HG03139 (cell line): ENCODE results near the gene DNAJC5.
"Not testable (repeated sequence)": the region's sequence is repeated elsewhere in the genome, so short reads cannot be mapped to it uniquely, and the experiment has no call there.

Source experiments
- ATAC-seq: cut with Tn5 transposase; IDR thresholded peaks from one replicate; pipeline ENCODE4 v1.9.1; 2021; ENCODE audit not compliant: unreplicated experiment

Gene DNAJC5

GRCh38 chr20:63966172-63966943 lies 71.4 kb downstream of the DNAJC5 start:
- ATAC-seq = no peak

- ATAC-seq = no peak
Observed at GRCh38 chr20:63966944-63967322, 72.0 kb downstream of the DNAJC5 start.

GRCh38 chr20:63967330-63968135 lies 72.6 kb downstream of the DNAJC5 start:
- no peak for ATAC-seq

GRCh38 chr20:63968136-63968927 lies 73.4 kb downstream of the DNAJC5 start:
- no peak for ATAC-seq

- ATAC-seq = no peak
Observed at GRCh38 chr20:63968928-63969760, 74.2 kb downstream of the DNAJC5 start.

GRCh38 chr20:63969838-63970713 lies 75.2 kb downstream of the DNAJC5 start, which contains the start of gene ZNF512B:
Gene ZNF512B (minus strand): TSS chr20:63969930. CDS start chr20:63967950, 1,980 bp downstream.
- ATAC-seq = no peak

- ATAC-seq = no peak
Observed at GRCh38 chr20:63970714-63971431, 75.9 kb downstream of the DNAJC5 start.

GRCh38 chr20:63971960-63972311 lies 77.0 kb downstream of the DNAJC5 start:
- not testable (repeated sequence) for ATAC-seq

- no peak for ATAC-seq
Observed at GRCh38 chr20:63972312-63973159, 77.6 kb downstream of the DNAJC5 start.

- ATAC-seq = no peak
Observed at GRCh38 chr20:63973160-63973479, 78.2 kb downstream of the DNAJC5 start.

GRCh38 chr20:63973636-63974401 lies 78.9 kb downstream of the DNAJC5 start:
- ATAC-seq = no peak

GRCh38 chr20:63974402-63975200 lies 79.7 kb downstream of the DNAJC5 start:
- ATAC-seq = no peak

GRCh38 chr20:63976511-63976910 lies 81.6 kb downstream of the DNAJC5 start:
- ATAC-seq = not testable (repeated sequence)

- ATAC-seq = no peak
Observed at GRCh38 chr20:63976980-63977738, 82.2 kb downstream of the DNAJC5 start.

GRCh38 chr20:63977739-63978276 lies 82.9 kb downstream of the DNAJC5 start:
- no peak for ATAC-seq
